Fibroblast of skin of left biceps (primary cell): ENCODE data around the gene ANKRD42.
"Not testable (repeated sequence)": the region's sequence is repeated elsewhere in the genome, so short reads cannot be mapped to it uniquely, and the experiment has no call there.

ENCODE experiments used
- DNase-seq, 2 experiments: peaks; one replicate each; pipeline ENCODE4 v3.0.0-alpha.2; 2013; ENCODE audit warnings: low read depth in 2 of 2

ANKRD42 gene

GRCh38 chr11:83241291-83241946 is 47.9 kb downstream of the ANKRD42 start:
- peak; percentile 12 to 16 for DNase-seq

GRCh38 chr11:83249445-83249844 is 55.9 kb downstream of the ANKRD42 start:
- no peak for DNase-seq

GRCh38 chr11:83249972-83250593 is 56.6 kb downstream of the ANKRD42 start:
- peak in 1 of 2 experiments; percentile 10 for DNase-seq

DNA sequence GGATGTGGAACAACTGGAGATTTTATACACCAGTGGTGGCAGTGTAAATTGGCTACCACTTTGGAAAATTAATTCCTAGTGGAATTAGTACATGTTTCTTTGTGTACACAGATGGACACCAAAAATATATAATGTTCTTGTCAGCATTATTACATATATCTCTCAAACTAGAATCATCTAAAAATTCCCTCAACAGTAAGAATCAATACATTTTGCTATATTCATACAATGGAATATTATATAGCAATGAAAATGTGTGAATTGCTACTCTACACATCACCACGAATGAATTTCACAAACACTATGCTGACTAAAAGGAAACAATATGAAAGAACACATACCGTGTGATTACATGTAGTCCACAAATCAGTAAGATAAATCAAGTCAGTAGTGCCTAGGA is 58.8 kb downstream of the ANKRD42 start:
- DNase-seq = no peak

GRCh38 chr11:83252941-83253340 is 59.4 kb downstream of the ANKRD42 start:
- no peak for DNase-seq

DNA sequence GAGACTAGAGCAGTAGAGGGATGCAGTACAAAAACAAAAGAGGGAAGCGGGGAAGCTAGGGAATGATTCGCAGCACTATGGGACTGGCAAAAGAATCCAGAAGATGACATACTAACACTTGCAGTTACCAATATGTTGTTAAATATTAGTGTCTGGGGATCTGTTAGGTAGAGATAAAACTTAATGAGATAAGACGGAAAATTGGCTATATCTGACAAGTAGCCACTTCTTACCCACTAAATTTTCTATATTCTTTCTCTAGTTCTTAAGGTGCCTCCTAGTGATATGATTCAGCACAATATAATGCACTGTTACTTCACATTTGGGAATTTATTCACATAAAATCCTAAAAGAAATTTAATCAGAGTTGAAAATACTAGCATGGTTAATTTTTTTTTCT is 61.9 kb downstream of the ANKRD42 start:
- DNase-seq = no peak

GRCh38 chr11:83256602-83257340 is 63.3 kb downstream of the ANKRD42 start:
- DNase-seq = no peak

GRCh38 chr11:83257761-83258168 is 64.3 kb downstream of the ANKRD42 start:
- DNase-seq = no peak

DNA sequence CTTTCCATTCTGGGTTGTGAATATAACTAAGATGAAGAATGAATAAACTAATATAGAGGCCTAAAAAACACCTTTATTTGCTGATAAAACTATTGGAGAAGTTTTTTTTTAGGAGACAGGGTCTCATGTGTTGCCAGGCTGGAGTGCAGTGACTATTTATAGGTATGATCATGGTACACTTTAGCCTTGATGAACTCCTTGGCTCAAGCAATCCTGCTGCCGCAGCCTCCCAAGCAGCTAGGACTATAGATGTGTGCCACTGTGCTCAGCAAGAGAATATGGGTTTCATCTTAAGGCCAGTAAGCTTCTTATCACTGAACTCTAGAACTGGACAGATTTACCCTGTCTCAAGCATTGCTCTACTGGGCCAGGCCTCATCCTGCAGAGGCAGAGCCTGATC is 66.0 kb downstream of the ANKRD42 start:
- no peak for DNase-seq

DNA sequence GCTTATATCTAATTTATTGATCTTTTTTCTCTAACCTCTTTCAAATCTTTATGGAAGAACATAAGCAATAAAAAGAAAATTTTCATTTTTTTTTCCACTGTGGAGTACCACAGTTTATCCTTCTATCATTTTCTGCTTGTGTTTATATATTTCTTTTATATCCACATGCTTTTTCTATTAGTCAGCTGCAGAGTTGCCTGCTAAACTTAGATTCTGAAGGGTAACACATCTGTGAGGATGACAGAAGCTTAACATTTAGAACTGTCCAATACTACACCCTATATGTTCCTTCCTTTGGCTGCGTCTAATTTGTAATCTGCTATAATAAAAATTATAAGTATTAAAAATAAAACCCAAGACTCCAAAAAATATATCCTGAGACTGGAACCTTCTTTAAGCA is 71.8 kb downstream of the ANKRD42 start:
- DNase-seq = no peak

GRCh38 chr11:83269080-83269479 is 75.6 kb downstream of the ANKRD42 start:
- not testable (repeated sequence) for DNase-seq

DNA sequence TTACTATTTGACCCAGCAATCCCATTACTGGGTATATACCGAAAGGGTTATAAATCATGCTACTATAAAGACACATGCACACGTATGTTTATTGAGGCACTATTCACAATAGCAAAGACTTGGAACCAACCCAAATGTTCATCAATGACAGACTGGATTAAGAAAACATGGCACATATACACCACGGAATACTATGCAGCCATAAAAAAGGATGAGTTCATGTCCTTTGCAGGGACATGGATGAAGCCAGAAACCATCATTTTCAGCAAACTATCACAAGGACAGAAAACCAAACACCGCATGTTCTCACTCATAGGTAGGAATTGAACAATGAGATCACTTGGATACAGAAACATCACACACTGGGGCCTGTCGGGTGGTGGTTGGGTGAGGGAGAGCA is 78.2 kb downstream of the ANKRD42 start:
- not testable (repeated sequence) for DNase-seq

- no peak for DNase-seq
Observed at GRCh38 chr11:83272627-83273026, 79.1 kb downstream of the ANKRD42 start.

DNA sequence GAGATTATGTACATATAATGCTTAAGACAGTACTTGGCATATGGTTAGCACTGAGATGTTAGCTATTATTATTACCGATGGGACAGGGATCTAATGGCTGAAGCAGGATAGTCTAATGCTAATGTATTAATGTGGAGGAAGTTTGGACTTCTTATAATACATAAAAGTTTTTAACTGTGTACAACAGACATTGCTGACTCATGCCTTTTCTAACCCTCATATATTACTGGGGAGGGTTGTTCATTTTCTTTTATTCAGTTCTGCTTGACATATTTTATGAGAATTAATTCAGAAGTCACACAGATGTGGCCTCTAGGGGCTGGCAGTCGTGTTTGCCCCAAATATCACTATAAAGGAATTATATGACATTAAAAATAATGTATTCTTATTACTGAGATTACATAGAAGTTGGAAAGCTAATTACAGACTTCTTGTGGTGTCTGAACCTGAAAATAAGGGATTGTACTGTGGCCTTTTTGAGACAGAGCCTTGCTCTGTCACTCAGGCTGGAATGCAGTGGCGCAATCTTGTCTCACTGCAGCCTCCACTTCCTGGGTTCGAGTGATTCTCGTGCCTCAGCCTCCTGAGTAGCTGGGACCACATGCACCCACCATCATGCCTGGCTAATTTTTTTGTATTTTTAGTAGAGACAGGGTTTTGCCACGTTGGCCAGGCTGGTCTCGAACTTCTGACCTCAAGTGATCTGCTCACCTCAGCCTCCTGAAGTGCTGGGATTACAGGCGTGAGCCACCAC is 82.6 kb downstream of the ANKRD42 start:
- no peak for DNase-seq

DNA sequence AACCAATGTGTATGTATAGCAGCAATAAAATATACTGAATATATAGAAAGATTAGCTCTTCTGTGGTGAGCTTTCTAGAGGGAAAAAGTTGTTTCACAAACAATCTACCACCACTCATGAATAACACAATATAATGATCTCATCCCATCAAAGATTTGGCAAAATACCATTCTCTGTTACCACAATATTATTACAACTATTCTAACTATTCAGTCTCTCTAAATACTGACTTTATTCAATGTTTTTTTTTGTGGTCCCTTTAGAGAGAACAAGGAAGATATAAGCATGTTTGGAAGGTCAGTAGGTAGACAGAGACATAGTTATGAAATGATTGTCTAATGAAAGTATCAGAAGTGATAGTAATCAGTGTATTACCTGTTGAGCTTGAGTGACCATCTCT is 84.8 kb downstream of the ANKRD42 start:
- DNase-seq = no peak

DNA sequence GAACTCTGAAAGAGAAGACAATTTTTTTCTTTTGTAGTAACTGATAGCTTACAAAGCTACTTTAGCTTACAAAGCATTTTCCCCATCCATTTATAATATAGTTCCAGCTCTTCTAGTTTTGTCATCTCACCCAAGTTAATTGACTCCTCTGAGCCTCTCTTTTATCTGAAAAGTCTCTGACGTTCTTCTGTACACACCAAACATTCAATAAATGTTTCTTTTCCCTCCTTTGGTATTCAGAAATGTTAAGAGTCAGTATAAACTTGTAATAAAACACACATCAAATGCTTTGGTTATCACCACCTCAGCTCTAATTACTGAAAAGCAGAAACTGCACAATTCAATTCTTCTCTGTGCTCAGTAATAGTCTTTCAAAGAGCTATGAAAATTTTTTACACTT is 86.7 kb downstream of the ANKRD42 start:
- no peak for DNase-seq

GRCh38 chr11:83282084-83282716 is 88.7 kb downstream of the ANKRD42 start:
- DNase-seq = no peak

DNA sequence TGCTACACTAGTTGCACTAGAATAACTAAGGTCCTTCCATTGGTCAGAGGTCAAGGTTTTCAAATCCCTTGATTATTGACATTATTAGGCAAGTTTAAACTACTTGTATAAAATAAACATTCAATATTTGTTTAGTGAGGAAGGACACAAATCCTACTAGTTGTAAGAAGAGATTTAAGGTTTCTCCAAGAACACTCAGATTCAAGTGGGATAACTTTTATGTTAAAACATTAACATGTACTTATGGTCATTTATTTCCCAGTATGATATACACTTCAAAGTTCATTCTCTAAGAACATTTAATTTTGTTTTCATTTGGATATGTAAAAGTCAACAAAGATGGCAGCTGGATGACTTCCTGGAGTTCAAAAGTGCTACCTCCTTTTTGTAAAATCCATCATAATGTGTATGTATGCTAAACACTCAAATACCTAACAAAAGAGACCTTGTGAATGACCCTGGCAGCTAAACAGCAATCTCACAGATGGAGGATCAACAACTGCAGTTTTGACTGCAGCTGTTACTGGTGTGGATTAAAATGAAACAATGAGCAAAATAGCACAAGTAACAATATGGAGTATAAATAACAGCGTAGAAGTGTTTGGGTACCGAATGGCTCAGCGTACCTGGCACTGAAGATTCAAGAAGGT is 91.1 kb downstream of the ANKRD42 start:
- DNase-seq = no peak

GRCh38 chr11:83285151-83285770 is 91.7 kb downstream of the ANKRD42 start:
- no peak for DNase-seq

GRCh38 chr11:83285771-83286528 is 92.4 kb downstream of the ANKRD42 start, which contains the start of gene CCDC90B:
CCDC90B (minus strand) TSS chr11:83286367; CDS start chr11:83285972, 395 bp downstream.
- peak; percentile 94 to 96 for DNase-seq
